ENCODE measurements around the gene SMG6. TPM values are rescaled to one million over a fixed set of nuclear protein-coding genes. Genes with fewer than 3 reads are reported as not detected.

Gene SMG6
- total RNA-seq, 1 experiment from 2014 or later = 25.6 TPM

DNA sequence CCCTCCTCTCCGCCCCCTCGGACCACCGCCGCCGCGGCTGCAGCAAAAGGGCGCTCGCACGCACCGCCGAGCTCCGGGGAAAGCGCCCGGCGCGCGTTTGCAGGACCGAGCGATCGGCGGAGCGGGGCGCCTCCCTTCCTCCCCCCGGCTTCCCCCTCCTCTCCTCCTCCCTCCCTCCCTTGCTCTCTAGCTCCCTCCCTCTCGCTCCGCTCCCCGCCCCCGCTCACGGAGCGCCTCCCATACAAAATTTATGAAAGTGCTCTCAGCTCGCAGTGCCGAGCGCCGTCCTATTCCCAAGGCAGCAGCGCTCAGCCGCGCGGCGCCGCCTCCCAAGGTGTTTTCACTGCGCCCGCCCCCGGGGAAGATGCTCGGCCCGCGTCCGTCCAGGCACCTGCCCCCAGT, 278.4 kb downstream of the SMG6 start, which contains the start of gene RTN4RL1:
Gene RTN4RL1, minus strand, starts transcription at position 115 of the 402 bp plus-strand sequence. CDS start 469 bp downstream, outside the sequence.
- peaks cover 90% of the 10 kb centered on the region for H3K27me3 Mint-ChIP-seq (ENCODE audit: low read depth)
- DNase-seq (ENCODE audit: low spot score) (peak; percentile 56), ATAC-seq (peak; percentile 6; the same call in 1 of the 2 replicates)
- no peaks in the 10 kb centered on the region for H3K9me3 Mint-ChIP-seq
- TF ChIP-seq FOXP1 (CRISPR knock-in tag; IDR thresholded peaks at IDR 0.05; ENCODE audit: borderline replicate concordance) (0 out of 2 replicates have a peak, but pooled peaks have one; percentile 29), ZNF671 (CRISPR knock-in tag; IDR thresholded peaks at IDR 0.05) (no peak), ZNF138 (CRISPR knock-in tag; conservative IDR thresholded peaks at IDR 0.05) (no peak), SMAD3 (CRISPR knock-in tag; IDR thresholded peaks at IDR 0.05; ENCODE audit: borderline replicate concordance) (no peak), NFE2L1 (CRISPR knock-in tag; IDR thresholded peaks at IDR 0.05) (no peak)
- TF ChIP-seq, protein P1, sequence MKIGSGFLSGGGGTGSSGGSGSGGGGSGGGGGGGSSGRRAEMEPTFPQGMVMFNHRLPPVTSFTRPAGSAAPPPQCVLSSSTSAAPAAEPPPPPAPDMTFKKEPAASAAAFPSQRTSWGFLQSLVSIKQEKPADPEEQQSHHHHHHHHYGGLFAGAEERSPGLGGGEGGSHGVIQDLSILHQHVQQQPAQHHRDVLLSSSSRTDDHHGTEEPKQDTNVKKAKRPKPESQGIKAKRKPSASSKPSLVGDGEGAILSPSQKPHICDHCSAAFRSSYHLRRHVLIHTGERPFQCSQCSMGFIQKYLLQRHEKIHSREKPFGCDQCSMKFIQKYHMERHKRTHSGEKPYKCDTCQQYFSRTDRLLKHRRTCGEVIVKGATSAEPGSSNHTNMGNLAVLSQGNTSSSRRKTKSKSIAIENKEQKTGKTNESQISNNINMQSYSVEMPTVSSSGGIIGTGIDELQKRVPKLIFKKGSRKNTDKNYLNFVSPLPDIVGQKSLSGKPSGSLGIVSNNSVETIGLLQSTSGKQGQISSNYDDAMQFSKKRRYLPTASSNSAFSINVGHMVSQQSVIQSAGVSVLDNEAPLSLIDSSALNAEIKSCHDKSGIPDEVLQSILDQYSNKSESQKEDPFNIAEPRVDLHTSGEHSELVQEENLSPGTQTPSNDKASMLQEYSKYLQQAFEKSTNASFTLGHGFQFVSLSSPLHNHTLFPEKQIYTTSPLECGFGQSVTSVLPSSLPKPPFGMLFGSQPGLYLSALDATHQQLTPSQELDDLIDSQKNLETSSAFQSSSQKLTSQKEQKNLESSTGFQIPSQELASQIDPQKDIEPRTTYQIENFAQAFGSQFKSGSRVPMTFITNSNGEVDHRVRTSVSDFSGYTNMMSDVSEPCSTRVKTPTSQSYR (CRISPR knock-in tag; IDR thresholded peaks at IDR 0.05) = no peak
- TF ChIP-seq, protein P2, sequence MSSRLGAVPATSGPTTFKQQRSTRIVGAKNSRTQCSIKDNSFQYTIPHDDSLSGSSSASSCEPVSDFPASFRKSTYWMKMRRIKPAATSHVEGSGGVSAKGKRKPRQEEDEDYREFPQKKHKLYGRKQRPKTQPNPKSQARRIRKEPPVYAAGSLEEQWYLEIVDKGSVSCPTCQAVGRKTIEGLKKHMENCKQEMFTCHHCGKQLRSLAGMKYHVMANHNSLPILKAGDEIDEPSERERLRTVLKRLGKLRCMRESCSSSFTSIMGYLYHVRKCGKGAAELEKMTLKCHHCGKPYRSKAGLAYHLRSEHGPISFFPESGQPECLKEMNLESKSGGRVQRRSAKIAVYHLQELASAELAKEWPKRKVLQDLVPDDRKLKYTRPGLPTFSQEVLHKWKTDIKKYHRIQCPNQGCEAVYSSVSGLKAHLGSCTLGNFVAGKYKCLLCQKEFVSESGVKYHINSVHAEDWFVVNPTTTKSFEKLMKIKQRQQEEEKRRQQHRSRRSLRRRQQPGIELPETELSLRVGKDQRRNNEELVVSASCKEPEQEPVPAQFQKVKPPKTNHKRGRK (CRISPR knock-in tag; IDR thresholded peaks at IDR 0.05; ENCODE audit: borderline replicate concordance) = no peak
- TF ChIP-seq, protein P3, sequence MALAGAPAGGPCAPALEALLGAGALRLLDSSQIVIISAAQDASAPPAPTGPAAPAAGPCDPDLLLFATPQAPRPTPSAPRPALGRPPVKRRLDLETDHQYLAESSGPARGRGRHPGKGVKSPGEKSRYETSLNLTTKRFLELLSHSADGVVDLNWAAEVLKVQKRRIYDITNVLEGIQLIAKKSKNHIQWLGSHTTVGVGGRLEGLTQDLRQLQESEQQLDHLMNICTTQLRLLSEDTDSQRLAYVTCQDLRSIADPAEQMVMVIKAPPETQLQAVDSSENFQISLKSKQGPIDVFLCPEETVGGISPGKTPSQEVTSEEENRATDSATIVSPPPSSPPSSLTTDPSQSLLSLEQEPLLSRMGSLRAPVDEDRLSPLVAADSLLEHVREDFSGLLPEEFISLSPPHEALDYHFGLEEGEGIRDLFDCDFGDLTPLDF (CRISPR knock-in tag; IDR thresholded peaks at IDR 0.05) = no peak
- no peak within 1 kb of the TSS for H3K27ac Mint-ChIP-seq
- H3K4me1 Mint-ChIP-seq = peaks cover 3% of the 10 kb centered on the region; the same call in 1 of the 2 replicates
- H3K36me3 Mint-ChIP-seq = peaks cover 3% of the 10 kb centered on the region; the same call in 1 of the 2 replicates
- peak within 1 kb of the TSS; percentile 69 for H3K4me3 Mint-ChIP-seq
- CTCF ChIA-PET = interaction anchor here (0.6 to 6.3 kb wide), 17 partner anchors 13 to 376 kb away, joined by 3 to 47 read pairs (median 4); partner anchors contain the start of gene OVCA2
- POLR2A ChIA-PET = interaction anchor here (0.6 to 0.8 kb wide), 4 partner anchors 47 to 303 kb away, joined by 3 to 4 read pairs (median 3); no protein-coding TSS in a partner anchor

DNA sequence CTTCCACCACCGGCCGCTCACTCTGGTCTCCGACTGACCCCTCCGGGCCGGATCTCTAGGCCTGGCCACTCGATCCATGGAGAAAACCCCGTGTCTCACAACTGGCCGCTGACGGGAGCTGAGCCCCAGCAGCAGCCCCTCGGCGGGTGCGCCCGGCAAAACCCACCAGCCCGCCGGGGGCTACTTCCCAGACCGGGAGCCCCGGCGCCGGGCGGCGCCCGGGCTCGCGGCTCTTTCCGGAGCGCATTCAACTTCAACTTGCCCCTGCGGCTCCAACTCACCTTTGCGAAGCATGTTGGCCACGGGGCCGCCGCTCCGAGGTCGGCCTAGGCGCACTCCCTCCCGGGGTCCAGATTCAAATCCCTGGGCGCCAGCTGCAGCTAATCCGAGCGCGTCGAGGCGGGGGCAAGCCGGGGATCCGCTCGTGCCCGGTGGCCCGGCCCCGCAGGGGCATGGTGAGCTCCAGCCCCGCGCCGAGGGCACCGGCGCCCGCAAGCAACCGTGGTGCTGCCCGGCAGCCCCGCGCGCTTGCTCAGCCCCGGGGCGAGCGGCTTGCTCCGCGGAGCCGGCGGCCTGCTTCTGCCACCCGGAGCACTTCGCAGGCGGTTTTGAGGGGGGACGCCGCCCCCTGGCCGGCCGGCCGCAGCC, 278.9 kb downstream of the SMG6 start:
- H3K4me1 Mint-ChIP-seq = peaks cover 3% of the 10 kb centered on the region; the same call in 1 of the 2 replicates
- POLR2A ChIA-PET = interaction anchor here (0.6 kb wide), 1 partner anchor 303 kb away, joined by 3 read pairs; no protein-coding TSS in a partner anchor
- peaks cover 94% of the 10 kb centered on the region for H3K27me3 Mint-ChIP-seq (ENCODE audit: low read depth)
- H3K9me3 Mint-ChIP-seq = no peaks in the 10 kb centered on the region
- peak overlapping the region; percentile 69 for H3K4me3 Mint-ChIP-seq
- peaks cover 3% of the 10 kb centered on the region; the same call in 1 of the 2 replicates for H3K36me3 Mint-ChIP-seq
- ATAC-seq = no peak
- CTCF ChIA-PET = interaction anchor here (0.6 to 6.3 kb wide), 21 partner anchors 13 to 376 kb away, joined by 3 to 47 read pairs (median 4); partner anchors contain the start of gene OVCA2
- no peak overlapping the region for H3K27ac Mint-ChIP-seq
- DNase-seq (ENCODE audit: low spot score) = peak; percentile 41
- no peak for TF ChIP-seq ZNF138 (CRISPR knock-in tag; conservative IDR thresholded peaks at IDR 0.05)
- TF ChIP-seq ZNF416 (CRISPR knock-in tag; IDR thresholded peaks at IDR 0.05) = no peak

DNA sequence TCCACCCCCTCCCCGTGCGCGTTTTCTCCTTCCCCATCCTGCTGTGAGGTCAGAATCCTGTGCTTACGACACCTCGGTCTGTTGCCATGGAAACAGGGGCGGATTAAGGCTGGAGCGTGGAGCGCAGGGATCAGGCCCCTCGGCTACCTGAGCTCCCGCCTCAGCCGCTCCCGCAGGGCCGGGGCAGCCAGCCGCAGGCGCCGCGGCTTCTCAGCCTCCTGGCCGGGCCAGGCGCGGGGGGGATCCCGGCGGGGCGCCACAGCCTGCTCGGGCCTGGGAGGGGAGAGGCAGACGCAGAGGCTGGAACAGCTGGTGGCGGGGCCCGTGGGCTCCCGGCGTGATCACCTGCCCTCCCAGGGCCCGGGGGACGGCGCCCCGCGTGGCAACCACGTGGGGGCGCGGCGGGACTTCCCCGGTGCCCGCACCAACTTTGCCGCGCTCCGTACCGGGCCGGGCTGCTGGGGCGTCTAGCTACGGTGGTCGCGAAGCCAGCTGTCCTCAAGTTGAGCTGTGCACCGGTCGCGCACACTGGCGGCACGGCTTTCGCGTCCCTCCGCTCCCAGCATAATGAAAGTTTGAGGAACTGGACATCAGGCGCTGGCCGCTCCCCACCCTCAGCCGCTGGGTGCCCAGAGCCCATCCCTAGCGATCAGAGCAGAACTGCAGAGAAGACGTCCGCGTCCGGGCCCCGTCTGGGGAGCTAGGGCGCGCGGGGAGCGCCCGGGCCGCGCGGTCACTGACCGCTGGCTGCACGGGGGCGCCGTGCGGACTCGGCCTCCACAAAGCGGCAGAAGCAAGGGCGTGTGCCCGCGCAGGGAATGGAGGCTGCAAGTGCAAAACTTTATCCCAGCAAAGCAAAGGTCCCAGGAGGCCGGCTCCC, 279.7 kb downstream of the SMG6 start:
- Mint-ChIP-seq H3K36me3 (peaks cover 3% of the 10 kb centered on the region; the same call in 1 of the 2 replicates), H3K9me3 (no peaks in the 10 kb centered on the region), H3K4me1 (peaks cover 3% of the 10 kb centered on the region; the same call in 1 of the 2 replicates), H3K4me3 (peak overlapping the region; percentile 69), H3K27me3 (ENCODE audit: low read depth) (peaks cover 94% of the 10 kb centered on the region), H3K27ac (no peak overlapping the region)
- ChIA-PET POLR2A (interaction anchor here (1.3 kb wide), 1 partner anchor 92 kb away, joined by 3 read pairs; no protein-coding TSS in a partner anchor), CTCF (interaction anchor here (0.6 to 6.3 kb wide), 19 partner anchors 10 to 359 kb away, joined by 3 to 47 read pairs (median 4); no protein-coding TSS in a partner anchor)
- ATAC-seq = peak; percentile 69
- DNase-seq (ENCODE audit: low spot score) = peak; percentile 86
- TF ChIP-seq ZNF423 (CRISPR knock-in tag; IDR thresholded peaks at IDR 0.05) = peak; percentile 80
- TF ChIP-seq, protein P4, sequence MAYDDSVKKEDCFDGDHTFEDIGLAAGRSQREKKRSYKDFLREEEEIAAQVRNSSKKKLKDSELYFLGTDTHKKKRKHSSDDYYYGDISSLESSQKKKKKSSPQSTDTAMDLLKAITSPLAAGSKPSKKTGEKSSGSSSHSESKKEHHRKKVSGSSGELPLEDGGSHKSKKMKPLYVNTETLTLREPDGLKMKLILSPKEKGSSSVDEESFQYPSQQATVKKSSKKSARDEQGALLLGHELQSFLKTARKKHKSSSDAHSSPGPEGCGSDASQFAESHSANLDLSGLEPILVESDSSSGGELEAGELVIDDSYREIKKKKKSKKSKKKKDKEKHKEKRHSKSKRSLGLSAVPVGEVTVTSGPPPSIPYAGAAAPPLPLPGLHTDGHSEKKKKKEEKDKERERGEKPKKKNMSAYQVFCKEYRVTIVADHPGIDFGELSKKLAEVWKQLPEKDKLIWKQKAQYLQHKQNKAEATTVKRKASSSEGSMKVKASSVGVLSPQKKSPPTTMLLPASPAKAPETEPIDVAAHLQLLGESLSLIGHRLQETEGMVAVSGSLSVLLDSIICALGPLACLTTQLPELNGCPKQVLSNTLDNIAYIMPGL (CRISPR knock-in tag; IDR thresholded peaks at IDR 0.05) = no peak
- TF ChIP-seq, protein P5, sequence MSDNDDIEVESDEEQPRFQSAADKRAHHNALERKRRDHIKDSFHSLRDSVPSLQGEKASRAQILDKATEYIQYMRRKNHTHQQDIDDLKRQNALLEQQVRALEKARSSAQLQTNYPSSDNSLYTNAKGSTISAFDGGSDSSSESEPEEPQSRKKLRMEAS (CRISPR knock-in tag; IDR thresholded peaks at IDR 0.05) = peak; percentile 35; the same call in 1 of the 2 replicates

Data from WTC11 (cell line).